Retina (tissue), 1 donor: ENCODE measurements around the gene ICOS.

Source experiments
- DNase-seq: peaks from one replicate; pipeline ENCODE4 v3.0.0-alpha.2; 2016

Gene ICOS, protein sequence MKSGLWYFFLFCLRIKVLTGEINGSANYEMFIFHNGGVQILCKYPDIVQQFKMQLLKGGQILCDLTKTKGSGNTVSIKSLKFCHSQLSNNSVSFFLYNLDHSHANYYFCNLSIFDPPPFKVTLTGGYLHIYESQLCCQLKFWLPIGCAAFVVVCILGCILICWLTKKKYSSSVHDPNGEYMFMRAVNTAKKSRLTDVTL

DNA sequence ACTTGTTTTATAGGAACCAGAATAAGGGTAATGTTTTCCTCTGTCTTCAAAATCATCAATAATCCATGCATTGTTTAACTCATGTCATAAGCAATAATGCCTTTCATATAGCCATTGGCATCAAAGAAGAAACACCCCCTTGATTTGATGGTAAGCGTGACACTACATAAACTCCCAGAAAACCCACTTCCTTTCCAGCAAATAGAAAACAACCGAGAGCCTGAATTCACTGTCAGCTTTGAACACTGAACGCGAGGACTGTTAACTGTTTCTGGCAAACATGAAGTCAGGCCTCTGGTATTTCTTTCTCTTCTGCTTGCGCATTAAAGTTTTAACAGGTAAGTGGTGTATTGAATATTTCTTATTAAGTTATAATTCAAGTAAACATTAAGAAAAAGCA is at the start of gene ICOS:
Gene ICOS (plus strand): TSS at position 229 of the 400 bp plus-strand sequence. CDS start 52 bp downstream, at position 281.
- DNase-seq = no peak

DNA sequence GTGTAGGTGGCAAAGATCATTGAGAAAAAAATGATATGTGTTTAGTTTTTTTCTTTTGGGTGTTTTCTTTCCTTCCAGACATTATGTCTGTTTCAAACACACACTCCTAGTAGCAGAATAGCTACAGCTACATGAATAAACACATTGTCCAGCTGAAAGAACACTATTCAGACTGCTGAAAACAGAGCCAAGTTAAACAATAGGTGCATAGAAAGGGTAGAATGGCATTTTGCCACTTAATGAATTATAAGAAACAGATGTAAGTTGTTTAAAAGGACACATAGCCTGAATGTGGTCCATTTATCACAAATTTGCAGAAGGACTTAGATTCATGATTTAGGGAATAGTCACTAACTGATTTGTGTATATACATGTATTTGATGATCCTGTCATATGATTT is 48.9 kb upstream of the ICOS start:
- no peak for DNase-seq

DNA sequence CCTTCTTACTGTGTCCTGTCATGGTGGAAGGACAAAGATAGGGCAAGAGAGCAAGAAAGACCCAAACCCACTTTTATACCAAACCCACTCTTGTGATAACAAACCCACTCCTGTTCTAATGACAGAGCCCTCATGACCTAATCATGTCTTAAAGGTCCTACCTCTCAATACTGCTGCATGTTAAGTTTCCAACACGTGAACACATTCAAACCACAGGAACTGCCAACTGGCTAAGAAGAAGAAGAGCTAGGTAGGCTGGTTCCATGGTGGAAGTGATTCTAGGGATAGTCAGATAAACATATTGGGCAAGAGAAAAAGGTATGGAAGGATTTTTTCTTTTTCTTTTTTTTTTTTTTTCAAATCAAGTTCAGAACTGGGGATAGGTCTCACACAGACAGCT is 47.0 kb upstream of the ICOS start:
- no peak for DNase-seq

DNA sequence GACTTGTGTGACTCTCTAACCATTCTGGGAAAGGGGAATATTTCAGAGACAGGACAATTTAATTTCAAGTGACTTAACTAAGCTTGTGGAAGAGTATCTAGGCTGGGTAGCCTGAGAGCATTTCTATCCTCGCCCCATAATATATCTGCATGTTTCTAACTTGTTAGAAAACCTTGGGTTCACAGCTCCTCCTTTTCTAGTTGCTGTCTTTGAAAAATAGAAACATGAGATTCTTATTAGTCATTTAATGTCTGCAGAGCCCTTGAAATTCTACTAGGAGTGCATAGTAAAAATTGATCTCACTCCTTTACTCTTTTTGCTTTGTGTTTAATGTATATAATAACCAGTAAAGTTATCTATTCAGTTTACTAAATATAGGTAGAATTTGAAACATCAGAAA is 46.6 kb upstream of the ICOS start:
- no peak for DNase-seq

DNA sequence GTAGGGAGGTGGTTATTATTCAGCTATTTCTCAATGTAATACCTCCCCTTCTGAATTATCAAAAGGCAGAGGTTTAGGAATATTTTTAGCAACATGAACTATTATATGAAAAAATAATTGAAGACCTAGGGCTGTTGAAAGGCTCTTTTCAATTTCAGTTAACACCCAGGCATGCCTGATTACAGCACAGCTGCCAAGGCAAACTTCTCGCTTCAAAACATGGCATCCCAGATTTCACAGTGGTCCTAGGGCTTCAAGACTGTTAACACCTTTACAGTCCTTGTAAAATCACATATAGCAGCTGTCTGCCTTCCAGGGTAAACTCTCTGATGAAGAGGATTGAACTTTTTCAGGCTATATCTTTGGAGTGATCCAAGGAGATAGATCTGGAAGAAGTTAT is 45.8 kb upstream of the ICOS start:
- DNase-seq = no peak

DNA sequence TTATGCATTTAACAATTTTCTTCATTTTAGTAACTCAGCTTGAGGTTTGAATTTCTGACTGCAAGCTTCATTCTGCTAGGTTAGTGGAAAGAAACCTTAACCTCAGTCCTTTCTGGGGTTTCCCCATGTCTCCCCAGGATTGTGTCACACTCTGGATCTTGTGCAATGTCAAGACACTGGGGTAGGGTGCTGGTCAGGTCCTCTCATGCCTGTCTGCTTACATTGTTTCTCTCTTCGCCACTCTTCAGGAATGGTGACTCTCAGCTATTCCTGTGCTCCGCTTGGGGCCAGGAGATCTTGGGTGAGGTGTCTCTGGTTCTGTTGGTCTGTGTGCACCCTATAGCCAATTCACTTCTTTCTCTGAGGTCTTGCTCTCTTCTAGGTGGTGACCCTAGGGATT is 45.1 kb upstream of the ICOS start:
- DNase-seq = no peak

DNA sequence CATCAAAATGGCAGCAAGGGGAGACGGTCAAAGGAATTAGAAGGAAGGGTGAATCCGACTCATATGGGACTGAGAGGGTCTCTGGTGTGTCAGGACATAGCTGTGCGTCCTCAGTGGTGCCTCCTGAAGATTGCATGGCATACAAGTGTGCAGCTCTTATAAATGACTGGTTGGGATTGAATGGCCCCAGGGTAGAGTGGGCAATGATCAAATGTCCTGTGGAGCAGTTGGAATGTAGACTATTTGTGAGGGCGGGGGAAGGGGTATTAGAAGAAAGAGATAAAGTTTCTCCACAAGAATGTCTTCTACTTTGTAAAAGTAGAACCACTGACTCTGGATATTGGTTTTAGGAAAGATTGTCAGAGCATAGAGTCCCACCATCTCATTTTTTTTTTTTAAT is 44.4 kb upstream of the ICOS start:
- DNase-seq = no peak

DNA sequence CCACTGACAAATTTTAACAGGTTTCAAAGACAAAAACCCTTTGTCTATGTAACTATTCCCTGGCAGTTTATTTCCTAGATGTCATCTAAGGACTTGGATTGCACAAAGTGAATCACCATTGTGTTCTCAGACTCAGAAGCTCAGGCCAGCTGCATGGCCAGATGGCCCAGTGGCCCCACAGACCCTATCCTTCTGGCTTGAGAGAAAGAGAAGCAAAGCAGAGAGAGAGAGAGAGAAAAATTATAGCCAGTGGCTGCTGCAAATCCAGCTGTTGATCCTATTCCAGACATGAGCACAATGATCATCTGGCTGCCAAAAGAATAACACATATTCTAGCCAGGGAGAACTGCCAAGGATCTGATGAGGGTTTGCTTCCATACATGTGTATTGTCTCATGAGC is 43.2 kb upstream of the ICOS start:
- no peak for DNase-seq

DNA sequence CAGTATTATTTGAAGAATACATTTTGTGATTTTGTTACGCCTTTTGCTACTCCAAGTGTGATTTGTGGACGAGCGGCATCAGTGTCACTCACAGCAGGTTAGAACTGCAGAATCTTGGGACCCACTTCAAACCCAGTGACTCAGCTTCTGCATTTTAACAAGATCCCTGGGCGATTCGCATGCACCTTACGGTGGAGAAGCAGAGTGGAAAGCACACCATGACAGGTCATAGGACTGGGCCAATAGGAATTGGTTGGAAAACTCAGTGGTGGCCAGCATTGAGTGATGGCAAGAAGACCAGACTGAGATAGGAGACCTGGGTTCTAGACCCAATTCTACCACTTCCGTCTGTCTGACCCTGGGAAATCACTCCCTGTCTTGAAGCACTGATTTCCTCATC is 42.7 kb upstream of the ICOS start:
- DNase-seq = no peak

DNA sequence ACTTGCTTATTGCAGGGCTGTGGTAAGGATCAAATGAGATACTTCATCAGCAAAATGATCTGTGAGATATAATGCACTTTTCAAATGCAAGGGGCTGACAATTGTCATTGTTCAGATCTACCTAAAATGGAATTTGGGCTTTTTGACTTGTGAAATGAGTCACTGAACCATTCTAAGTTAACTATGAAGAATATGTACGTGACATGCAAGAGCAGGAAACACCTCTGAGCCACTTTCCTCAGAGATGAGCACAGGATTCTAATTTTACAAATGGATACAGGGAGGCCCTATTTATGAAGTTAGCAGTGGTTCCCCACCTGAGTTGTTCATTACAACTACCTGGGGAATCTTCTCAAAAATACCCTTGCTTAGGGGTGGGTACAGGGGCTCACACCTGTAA is 42.3 kb upstream of the ICOS start:
- DNase-seq = no peak

DNA sequence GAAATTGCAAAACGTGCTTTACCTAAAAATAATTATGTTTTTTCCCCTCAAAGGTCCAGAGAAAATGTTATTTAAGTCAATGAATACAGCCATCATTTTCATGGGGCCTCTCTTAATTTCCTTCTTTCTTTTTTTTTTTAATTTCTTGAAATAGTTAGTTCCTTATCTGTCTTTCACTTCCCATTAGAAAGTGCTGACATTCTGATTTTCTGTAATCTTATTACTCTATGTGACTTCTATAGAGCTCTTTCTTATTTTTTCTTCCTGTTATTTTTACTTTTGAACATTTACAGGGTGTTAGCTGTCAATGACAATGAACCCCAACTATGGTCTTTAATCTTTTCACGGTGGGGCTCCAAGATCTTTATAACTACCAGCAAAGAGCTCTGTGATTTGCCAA is 39.0 kb upstream of the ICOS start:
- DNase-seq = no peak

DNA sequence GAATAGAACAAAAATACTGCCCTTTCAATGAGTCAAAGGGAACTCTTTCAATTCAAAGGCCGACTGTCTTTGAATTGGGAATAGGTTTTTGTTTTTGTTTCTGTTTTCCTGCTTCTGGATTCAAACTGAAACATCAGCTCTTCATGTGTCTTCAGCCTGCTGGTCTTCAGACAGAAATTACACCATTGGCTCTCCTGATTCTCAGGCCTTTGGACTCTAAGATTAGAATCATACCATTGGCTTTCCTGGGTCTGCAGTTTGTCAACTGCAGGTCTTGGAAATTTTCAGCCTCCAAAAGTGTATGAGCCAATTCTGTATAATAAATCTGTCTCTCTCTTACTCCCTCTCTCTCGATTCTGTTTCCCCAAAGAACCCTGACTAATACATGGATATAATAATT is 37.9 kb upstream of the ICOS start:
- no peak for DNase-seq

DNA sequence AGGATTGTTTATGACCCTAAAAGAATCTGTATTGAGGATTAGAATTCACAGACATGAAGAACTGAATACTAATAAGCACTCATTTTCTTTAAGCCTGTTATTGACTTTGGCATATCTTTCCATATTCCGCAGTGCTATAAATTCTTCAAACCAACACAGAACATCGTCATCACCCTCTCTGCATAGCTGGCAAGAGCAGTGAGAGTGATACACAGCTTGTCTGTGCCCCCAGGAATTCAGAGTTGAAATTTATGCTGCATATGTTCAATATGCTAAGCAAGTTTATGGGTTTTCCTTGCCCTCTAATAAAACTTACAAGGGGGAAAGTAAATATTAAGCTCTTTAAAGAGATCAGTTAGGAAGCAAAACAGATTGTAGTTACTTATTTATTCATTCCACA is 36.3 kb upstream of the ICOS start:
- DNase-seq = no peak

DNA sequence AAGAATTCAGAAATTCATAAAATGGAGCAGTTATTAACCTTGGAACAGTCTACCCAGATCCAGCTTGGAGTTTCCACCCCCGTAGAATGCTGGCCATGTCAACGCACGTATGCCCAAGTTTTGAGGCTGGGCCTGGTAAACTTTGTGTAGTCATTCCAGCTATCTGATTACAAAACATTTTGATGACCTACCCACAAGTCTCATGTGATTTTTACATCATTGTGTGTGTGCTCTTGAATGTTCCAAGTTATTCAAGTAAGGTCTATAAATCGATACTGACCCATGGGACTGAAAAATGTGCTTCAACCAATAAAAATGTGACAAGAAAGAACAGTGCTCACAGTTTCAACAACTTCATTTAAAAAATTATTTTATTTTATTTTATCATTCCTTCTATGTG is 32.5 kb upstream of the ICOS start:
- no peak for DNase-seq

DNA sequence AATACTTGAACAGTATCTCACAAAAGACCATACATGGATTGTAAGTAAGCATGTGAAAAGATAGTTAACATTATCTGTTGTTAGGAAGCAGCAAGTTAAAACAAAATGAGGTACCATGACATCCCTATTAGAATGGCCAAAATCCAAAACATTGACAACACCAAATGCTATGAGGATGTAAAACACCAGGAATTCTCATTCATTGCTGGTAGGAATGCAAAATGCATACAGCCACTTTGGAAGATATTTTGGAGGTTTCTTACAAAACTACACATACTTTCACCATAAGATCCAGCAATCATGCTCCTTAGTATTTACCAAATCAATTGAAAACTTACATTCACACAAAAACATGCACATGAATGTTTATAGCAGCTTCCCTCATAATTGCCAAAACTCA is 30.9 kb upstream of the ICOS start:
- no peak for DNase-seq

DNA sequence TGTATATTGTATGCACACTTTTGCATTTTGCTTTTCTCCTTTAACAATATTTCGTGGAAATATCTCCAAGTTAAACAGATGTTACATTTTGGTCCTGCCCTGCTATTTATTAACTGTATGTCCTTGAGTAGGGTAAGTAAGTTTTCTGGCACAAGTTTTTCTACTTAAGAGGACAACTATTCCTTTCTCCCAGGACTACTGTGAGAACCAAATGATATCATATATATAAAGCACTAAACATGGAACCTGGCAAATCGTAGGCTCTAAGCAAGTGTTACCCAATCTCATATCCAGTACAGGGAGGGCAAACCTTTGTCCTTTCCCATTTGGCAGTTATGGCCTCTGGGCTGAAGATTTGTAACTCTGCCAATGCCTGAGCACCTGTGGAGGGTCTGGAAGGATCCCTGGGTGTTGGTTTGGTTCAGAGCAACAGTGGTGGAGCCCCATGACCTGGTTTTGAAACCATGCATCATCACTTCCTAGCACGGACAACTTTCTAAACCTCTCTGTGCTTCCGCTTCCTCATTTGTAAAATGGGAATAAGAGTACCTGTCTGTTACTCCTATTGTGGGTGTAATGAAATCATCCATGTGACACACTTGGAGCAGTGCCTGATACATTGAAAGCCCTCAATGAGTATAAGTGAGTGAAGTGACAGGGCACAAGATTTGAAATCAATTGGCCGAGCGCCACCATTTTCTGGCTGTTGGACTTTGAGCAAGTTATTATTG is 28.3 kb upstream of the ICOS start:
- no peak for DNase-seq

DNA sequence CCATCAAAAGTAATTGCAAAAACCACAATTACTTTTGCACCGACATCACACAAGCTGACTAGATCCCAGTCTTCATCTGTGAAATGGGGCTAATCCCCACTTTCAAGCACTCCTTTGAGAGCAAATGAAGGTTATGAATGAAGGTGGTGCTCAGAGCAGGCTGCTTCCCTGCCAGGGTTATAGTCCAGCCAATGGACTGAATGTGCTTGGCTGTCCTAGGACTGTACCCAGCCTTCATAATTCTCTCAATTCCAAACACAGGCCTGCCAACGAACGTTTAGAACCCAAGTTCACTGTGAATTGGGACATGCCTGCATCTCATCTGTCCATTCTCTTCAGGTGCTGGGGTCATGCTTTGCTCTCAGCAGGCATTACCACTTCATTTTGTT is 27.8 kb upstream of the ICOS start:
- no peak for DNase-seq

DNA sequence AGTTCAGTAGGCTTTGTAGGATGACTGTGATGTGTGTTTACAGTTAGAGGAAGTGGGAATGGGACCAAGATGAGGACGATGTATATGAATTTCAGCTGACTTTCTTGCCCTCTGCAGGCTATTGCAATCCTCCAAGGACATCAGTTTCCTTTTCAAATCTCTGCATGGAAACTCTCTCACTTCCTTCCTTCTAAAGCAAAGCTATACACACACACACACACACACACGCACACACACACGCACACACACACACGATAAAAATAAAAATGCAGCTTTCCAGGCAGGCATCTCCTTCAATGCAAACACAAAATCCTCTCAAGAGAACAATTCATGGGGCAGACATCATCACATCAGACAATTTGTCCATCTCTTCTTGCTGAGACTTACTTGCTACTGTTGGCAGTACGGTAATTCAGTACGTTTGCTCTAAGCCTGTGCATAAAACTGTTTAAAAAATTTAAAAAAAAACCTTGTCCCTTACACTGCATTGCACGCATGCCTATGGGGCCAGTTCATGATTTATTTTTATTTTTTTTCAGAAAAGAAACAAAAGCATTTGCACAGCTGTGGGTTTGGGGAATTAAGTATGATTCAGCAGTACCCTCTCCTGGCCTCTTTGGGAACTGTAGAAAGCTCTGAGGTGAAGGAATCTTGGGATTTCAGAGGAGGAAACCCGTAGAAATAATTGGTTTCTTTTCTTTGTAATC is 27.1 kb upstream of the ICOS start:
- peak; percentile 35 for DNase-seq

DNA sequence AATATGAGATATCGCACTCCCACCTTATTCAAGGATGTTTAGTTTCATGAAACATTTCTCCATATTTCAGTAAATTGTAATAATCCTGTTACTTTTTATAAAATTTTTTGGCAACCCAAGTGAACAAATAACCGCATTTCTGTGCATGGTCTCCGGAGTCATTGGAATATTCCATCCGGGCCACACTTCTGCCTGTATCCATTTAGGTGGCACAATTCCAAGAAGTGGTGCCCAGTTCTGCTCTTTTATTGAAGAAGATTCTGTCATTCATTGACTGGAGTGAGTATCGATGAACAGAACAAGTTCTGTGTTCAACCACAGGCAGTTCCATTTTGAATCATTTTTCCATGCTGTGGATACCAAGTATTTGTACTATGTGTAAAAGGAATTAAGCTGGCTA is 26.6 kb upstream of the ICOS start:
- DNase-seq = no peak

DNA sequence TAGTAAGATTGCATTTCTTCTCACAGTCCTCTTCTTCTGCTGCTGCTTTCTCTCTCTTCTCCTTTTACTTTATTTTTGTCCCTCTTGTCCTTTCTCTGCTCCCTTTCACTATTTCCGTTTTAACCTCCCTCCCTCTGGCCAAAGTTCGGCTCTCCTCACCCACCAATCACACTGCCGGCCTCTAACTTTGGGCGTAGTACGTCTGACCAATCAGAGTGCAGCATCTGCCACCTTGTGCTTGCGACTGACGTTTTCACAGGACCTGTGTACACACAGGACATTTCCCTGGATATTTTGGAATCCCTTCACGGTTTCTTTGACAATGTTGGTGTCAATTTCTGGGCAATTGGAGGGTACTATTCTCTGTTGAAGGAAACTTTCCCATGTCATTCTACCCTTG is 22.6 kb upstream of the ICOS start:
- no peak for DNase-seq

DNA sequence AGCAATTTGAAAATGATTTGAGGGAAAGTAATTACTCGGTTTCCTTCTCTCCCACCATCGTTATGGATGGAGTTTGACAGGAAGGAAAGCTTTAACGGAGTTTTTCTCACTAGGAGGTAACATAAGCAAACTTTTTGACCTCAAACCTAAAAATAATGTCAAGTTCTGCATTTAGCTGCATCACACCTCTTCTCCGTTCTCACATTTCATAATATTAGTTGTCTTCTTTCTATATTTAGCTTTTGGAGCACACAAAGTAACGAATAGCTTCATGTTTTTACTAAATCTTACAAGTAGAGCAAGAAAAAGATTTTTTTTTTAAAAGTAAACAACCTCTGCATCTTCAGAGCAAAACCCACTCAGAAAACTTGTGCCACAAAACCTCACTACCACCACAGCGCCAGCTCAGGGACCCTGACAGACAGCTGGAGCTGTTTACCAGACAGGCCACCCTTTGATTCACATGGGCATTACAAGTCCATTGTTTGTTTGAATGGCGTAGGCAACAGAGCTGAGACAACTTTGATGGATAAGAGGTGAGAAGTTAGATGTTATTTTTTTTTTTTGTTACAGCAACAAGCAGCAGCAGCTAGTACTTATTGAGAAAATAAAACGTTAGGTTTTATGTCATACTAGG is 21.9 kb upstream of the ICOS start:
- no peak for DNase-seq

DNA sequence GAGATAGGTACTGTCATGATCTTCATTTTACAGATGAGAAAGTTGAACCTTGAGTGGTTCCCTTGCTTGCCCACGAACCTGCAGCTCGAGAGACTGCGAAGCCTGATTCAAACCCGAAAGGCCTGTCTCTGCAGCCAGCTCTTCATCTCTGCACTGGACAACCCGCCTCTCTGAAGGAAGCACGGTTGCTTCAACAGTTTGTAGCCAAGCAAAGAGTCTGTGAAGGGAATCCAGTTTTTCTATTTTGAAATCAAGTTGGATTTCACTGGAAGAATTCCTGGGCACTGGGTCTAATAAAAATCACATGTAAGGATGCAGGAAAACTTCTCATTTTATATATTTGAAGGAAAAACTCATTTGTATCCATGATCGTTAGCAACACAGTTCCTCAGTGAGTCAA is 21.3 kb upstream of the ICOS start:
- DNase-seq = no peak

DNA sequence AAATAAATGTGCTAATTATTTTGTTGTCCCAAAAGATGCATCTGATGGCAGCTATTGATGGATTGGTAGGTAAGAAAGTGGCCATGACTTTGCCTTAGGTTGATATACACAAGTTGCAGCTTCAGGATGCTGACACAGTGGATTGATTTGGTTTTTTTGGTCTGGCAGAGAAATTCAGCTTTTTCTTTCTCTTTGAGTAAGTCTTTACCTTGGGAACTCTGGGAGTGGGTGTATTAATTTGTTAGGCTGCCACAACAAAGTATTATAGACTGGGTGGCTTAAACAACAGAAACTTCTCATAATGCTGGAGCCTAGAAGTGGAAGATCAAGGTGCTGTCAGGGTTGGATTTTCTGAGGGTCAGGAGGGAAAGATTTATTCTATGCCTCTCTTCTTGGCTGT is 19.8 kb upstream of the ICOS start:
- no peak for DNase-seq

DNA sequence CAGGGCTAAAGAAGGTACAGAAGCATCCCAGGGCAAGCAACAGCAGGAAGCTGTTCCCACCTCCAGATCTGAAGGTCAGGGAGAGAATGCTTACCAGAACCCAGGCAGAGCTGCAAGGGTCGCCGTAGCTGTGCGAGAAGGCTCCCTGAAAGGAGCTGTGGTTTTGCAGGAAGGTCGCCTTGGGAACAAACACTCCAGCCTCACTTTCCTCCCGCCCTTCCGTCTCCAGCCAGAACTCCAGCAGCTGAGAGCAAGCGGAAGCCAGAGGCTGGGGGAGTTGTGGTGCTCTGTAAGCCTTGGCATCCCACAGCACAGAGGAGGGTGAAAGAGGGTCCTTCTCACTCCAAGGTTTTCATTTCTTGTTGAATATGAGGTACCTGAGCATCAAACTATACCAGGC is 18.3 kb upstream of the ICOS start:
- peak; percentile 33 for DNase-seq
